HEK293 (cell line): ENCODE data around the gene UGGT1.

Experiments
- CTCF ChIA-PET: fragments of 350-600 bp; formaldehyde crosslinking; extraction: SDS; loops from one replicate; lab custom pipeline; 2021; ENCODE audit warnings: antibody characterized with exemption; lab: Yijun Ruan, JAX
- POLR2A ChIA-PET: fragments of 300-600 bp; formaldehyde crosslinking; extraction: SDS; loops from one replicate; lab custom pipeline; 2020; ENCODE audit warnings: antibody characterized with exemption, inconsistent platforms; lab: Yijun Ruan, JAX
- H3K27ac ChIP-seq: fragments of 200-500 bp; sonication (Bioruptor generic); 2 replicates; pipeline ENCODE4 v1.5.1; 2014; ENCODE audit warnings: low read depth, low read length, control low read depth, inconsistent platforms; ENCODE audit errors: extremely low read depth
- H3K36me3 ChIP-seq, 2 experiments: fragments of 200-500 bp in 1 of 2; sonication (Bioruptor generic) in 1 of 2; 1 replicate in 1 of 2; 2 replicates in 1 of 2; pipeline ENCODE4 v1.5.1; 2014 to 2017; ENCODE audit warnings: inconsistent platforms in 2 of 2, low read length in 2 of 2; ENCODE audit not compliant: control insufficient read depth in 2 of 2, insufficient read depth in 1 of 2
- H3K4me1 ChIP-seq: fragments of 200-500 bp; sonication (Bioruptor generic); 2 replicates; pipeline ENCODE4 v1.5.1; 2014; ENCODE audit warnings: mild to moderate bottlenecking, low read length, inconsistent platforms; ENCODE audit not compliant: control insufficient read depth, insufficient read depth
- H3K4me3 ChIP-seq: 2 replicates; pipeline ENCODE4 v1.5.1; 2011; ENCODE audit warnings: low read depth, mild to moderate bottlenecking, control low read depth, low read length, moderate library complexity
- H3K9me3 ChIP-seq: fragments of 200-500 bp; sonication (Bioruptor generic); 2 replicates; pipeline ENCODE4 v1.5.1; 2014; ENCODE audit warnings: low read depth, low read length, inconsistent platforms; ENCODE audit not compliant: control insufficient read depth, insufficient read depth
- KLF10 ChIP-seq: fragments of 450-650 bp; IDR thresholded peaks from 2 replicates; pipeline ENCODE4 v1.5.1; 2018; ENCODE audit warnings: missing biosample characterization, mild to moderate bottlenecking, missing genetic modification characterization
- OSR2 ChIP-seq: fragments of 450-650 bp; formaldehyde crosslinking; IDR thresholded peaks from 2 replicates; pipeline ENCODE4 v1.5.1; 2016; ENCODE audit warnings: missing biosample characterization, missing genetic modification characterization
- PRDM1 ChIP-seq: fragments of 450-650 bp; formaldehyde crosslinking; IDR thresholded peaks from 2 replicates; pipeline ENCODE4; 2016; ENCODE audit warnings: missing biosample characterization, missing genetic modification characterization
- ZBTB44 ChIP-seq: fragments of 450-650 bp; IDR thresholded peaks from 2 replicates; pipeline ENCODE4 v1.5.1; 2018; ENCODE audit warnings: missing biosample characterization, mild to moderate bottlenecking, missing genetic modification characterization
- ZBTB48 ChIP-seq: fragments of 450-650 bp; formaldehyde crosslinking; IDR thresholded peaks from 2 replicates; pipeline ENCODE4 v1.5.1; 2016; ENCODE audit warnings: missing biosample characterization, missing genetic modification characterization
- ZBTB8A ChIP-seq: fragments of 450-650 bp; formaldehyde crosslinking; IDR thresholded peaks from 2 replicates; pipeline ENCODE4 v1.5.1; 2016; ENCODE audit warnings: missing biosample characterization, missing genetic modification characterization
- ZEB2 ChIP-seq: fragments of 450-650 bp; formaldehyde crosslinking; IDR thresholded peaks from 2 replicates; pipeline ENCODE4 v1.5.1; 2016; ENCODE audit warnings: missing biosample characterization, missing genetic modification characterization
- ZNF138 ChIP-seq: fragments of 450-650 bp; formaldehyde crosslinking; IDR thresholded peaks from 2 replicates; pipeline ENCODE4 v1.5.1; 2016; ENCODE audit warnings: missing biosample characterization, missing genetic modification characterization, borderline replicate concordance
- ZNF184 ChIP-seq: fragments of 450-650 bp; IDR thresholded peaks from 2 replicates; pipeline ENCODE4 v1.5.1; 2018; ENCODE audit warnings: missing biosample characterization, mild to moderate bottlenecking, missing genetic modification characterization
- ZNF211 ChIP-seq: fragments of 450-650 bp; formaldehyde crosslinking; IDR thresholded peaks from 2 replicates; pipeline ENCODE4 v1.5.1; 2016; ENCODE audit warnings: low read depth, missing biosample characterization, missing genetic modification characterization
- ZNF221 ChIP-seq: fragments of 450-650 bp; formaldehyde crosslinking; IDR thresholded peaks from 2 replicates; pipeline ENCODE4 v1.5.1; 2017; ENCODE audit warnings: missing biosample characterization, missing genetic modification characterization, borderline replicate concordance
- ZNF24 ChIP-seq: fragments of 450-650 bp; formaldehyde crosslinking; IDR thresholded peaks from 2 replicates; pipeline ENCODE4 v1.5.1; 2016; ENCODE audit warnings: missing biosample characterization, missing genetic modification characterization
- ZNF416 ChIP-seq: fragments of 450-650 bp; formaldehyde crosslinking; IDR thresholded peaks from 2 replicates; pipeline ENCODE4 v1.5.1; 2016; ENCODE audit warnings: missing biosample characterization, missing genetic modification characterization
- ZNF423 ChIP-seq: fragments of 450-650 bp; formaldehyde crosslinking; IDR thresholded peaks from 2 replicates; pipeline ENCODE4 v1.5.1; 2016; ENCODE audit warnings: missing biosample characterization, missing genetic modification characterization
- ZNF501 ChIP-seq: fragments of 450-650 bp; formaldehyde crosslinking; IDR thresholded peaks from 2 replicates; pipeline ENCODE4 v1.5.1; 2016; ENCODE audit warnings: missing biosample characterization, missing genetic modification characterization
- ZNF555 ChIP-seq: fragments of 450-650 bp; formaldehyde crosslinking; conservative IDR thresholded peaks from 2 replicates; pipeline ENCODE4 v1.5.1; 2017; ENCODE audit warnings: missing biosample characterization, mild to moderate bottlenecking, missing genetic modification characterization, inconsistent platforms
- ZNF558 ChIP-seq: fragments of 450-650 bp; formaldehyde crosslinking; IDR thresholded peaks from 2 replicates; pipeline ENCODE4 v1.5.1; 2016; ENCODE audit warnings: missing biosample characterization, missing genetic modification characterization
- ZNF624 ChIP-seq: fragments of 450-650 bp; formaldehyde crosslinking; IDR thresholded peaks from 2 replicates; pipeline ENCODE4 v1.5.1; 2017; ENCODE audit warnings: missing biosample characterization, missing genetic modification characterization
- ZNF76 ChIP-seq: fragments of 450-650 bp; formaldehyde crosslinking; IDR thresholded peaks from 2 replicates; pipeline ENCODE4; 2016; ENCODE audit warnings: low read depth, missing biosample characterization, missing genetic modification characterization, borderline replicate concordance
- ZNF791 ChIP-seq: fragments of 450-650 bp; formaldehyde crosslinking; IDR thresholded peaks from 2 replicates; pipeline ENCODE4 v1.5.1; 2016; ENCODE audit warnings: missing biosample characterization, missing genetic modification characterization
- ZNF792 ChIP-seq: fragments of 450-650 bp; formaldehyde crosslinking; IDR thresholded peaks from 2 replicates; pipeline ENCODE4 v1.5.1; 2016; ENCODE audit warnings: missing biosample characterization, missing genetic modification characterization
- TF ChIP-seq, protein P1 (sequence below): fragments of 450-650 bp; formaldehyde crosslinking; IDR thresholded peaks from 2 replicates; pipeline ENCODE4 v1.5.1; 2016; ENCODE audit warnings: missing biosample characterization, missing genetic modification characterization
- TF ChIP-seq, protein P2 (sequence below): fragments of 450-650 bp; formaldehyde crosslinking; IDR thresholded peaks from 2 replicates; pipeline ENCODE4 v1.5.1; 2016; ENCODE audit warnings: missing biosample characterization, missing genetic modification characterization, low read depth

Gene UGGT1

GRCh38 chr2:128054104-128054885 lies 36.7 kb upstream of the UGGT1 start (continued):
- TF ChIP-seq ZNF555 (tag by site-specific recombination) = no peak

GRCh38 chr2:128057334-128057733 lies 33.7 kb upstream of the UGGT1 start:
- CTCF ChIA-PET = interaction anchor here (0.6 kb wide), 1 partner anchor 1828 kb away, joined by 3 read pairs; no protein-coding TSS in a partner anchor
- Histone ChIP-seq H3K4me3 (no peak overlapping the region), H3K36me3 (no peaks in the 10 kb centered on the region), H3K4me1 (no peaks in the 10 kb centered on the region), H3K9me3 (no peaks in the 10 kb centered on the region), H3K27ac (no peak overlapping the region)
- TF ChIP-seq ZBTB8A (tag by site-specific recombination) (no peak), ZEB2 (tag by site-specific recombination) (no peak), ZNF184 (tag by site-specific recombination) (no peak)
- POLR2A ChIA-PET = no interaction called here

DNA sequence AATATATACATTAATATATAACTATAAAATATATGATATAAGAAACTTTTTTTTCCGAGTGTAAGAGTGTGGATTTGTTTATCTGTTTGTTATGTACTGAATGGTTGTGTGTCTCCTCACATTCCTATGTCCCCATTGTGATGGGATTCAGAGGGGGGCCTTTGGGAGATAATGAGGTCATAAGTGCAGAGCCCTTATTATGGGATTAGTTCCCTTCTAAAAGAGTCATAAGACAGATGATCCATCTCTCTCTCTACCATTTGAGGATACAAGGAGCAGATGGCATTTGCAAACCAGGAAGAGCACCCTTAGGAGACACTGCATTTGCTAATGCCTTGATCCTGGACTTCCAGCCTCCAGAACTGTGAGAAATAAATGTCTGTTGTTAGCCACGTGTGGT lies 32.9 kb upstream of the UGGT1 start:
- H3K4me3 ChIP-seq = no peak overlapping the region
- TF ChIP-seq ZNF792 (tag by site-specific recombination) = no peak
- no peak for TF ChIP-seq ZNF24
- TF ChIP-seq ZNF138 = no peak
- TF ChIP-seq, all 188 proteins: peak for 0
- H3K36me3 ChIP-seq = no peaks in the 10 kb centered on the region
- no peaks in the 10 kb centered on the region for H3K4me1 ChIP-seq
- no peak overlapping the region for H3K27ac ChIP-seq
- no peaks in the 10 kb centered on the region for H3K9me3 ChIP-seq
- ChIA-PET CTCF (interaction anchor here (0.6 kb wide), 1 partner anchor 1828 kb away, joined by 3 read pairs; no protein-coding TSS in a partner anchor), POLR2A (no interaction called here)

DNA sequence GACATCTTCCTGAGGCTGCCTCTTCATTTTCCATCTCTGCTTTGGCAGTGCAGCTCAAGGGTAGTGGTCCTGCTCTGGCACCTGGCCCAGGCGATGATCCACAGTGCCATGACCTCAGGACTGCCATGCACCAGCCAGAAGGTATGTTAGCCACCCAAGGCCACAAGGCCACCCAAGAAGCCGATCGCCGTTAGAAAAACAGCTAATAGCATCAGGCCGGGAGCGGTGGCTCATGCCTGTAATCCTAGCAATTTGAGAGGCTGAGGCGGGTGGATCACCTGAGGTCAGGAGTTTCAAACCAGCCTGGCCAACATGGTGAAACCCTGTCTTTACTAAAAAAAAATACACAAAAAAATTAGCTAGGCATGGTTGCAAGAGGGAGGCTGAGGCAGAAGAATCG lies 28.4 kb upstream of the UGGT1 start:
- no peak overlapping the region for H3K27ac ChIP-seq
- TF ChIP-seq ZNF791 (no peak), ZNF501 (tag by site-specific recombination) (no peak), KLF10 (tag by site-specific recombination) (no peak), ZNF211 (tag by site-specific recombination) (no peak), ZNF423 (tag by site-specific recombination) (no peak), OSR2 (tag by site-specific recombination) (no peak), ZNF416 (tag by site-specific recombination) (no peak), ZNF624 (tag by site-specific recombination) (no peak), ZNF76 (tag by site-specific recombination) (no peak), ZNF221 (no peak), ZNF555 (tag by site-specific recombination) (no peak), ZNF558 (tag by site-specific recombination) (no peak), ZNF138 (no peak), PRDM1 (tag by site-specific recombination) (no peak), ZBTB48 (tag by site-specific recombination) (no peak), ZBTB44 (no peak)
- TF ChIP-seq, protein P1, sequence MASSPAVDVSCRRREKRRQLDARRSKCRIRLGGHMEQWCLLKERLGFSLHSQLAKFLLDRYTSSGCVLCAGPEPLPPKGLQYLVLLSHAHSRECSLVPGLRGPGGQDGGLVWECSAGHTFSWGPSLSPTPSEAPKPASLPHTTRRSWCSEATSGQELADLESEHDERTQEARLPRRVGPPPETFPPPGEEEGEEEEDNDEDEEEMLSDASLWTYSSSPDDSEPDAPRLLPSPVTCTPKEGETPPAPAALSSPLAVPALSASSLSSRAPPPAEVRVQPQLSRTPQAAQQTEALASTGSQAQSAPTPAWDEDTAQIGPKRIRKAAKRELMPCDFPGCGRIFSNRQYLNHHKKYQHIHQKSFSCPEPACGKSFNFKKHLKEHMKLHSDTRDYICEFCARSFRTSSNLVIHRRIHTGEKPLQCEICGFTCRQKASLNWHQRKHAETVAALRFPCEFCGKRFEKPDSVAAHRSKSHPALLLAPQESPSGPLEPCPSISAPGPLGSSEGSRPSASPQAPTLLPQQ (tag by site-specific recombination) = no peak
- TF ChIP-seq, protein P2, sequence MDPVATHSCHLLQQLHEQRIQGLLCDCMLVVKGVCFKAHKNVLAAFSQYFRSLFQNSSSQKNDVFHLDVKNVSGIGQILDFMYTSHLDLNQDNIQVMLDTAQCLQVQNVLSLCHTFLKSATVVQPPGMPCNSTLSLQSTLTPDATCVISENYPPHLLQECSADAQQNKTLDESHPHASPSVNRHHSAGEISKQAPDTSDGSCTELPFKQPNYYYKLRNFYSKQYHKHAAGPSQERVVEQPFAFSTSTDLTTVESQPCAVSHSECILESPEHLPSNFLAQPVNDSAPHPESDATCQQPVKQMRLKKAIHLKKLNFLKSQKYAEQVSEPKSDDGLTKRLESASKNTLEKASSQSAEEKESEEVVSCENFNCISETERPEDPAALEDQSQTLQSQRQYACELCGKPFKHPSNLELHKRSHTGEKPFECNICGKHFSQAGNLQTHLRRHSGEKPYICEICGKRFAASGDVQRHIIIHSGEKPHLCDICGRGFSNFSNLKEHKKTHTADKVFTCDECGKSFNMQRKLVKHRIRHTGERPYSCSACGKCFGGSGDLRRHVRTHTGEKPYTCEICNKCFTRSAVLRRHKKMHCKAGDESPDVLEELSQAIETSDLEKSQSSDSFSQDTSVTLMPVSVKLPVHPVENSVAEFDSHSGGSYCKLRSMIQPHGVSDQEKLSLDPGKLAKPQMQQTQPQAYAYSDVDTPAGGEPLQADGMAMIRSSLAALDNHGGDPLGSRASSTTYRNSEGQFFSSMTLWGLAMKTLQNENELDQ (tag by site-specific recombination) = no peak
- TF ChIP-seq, all 188 proteins: peak for 0
- H3K36me3 ChIP-seq = no peaks in the 10 kb centered on the region
- no peaks in the 10 kb centered on the region for H3K9me3 ChIP-seq
- H3K4me3 ChIP-seq = no peak overlapping the region
- ChIA-PET CTCF (interaction anchor here (0.7 to 2.3 kb wide), 11 partner anchors 9 to 1864 kb away, joined by 3 to 10 read pairs (median 4); no protein-coding TSS in a partner anchor), POLR2A (no interaction called here)
- no peaks in the 10 kb centered on the region for H3K4me1 ChIP-seq
